GM23338 (cell line): ENCODE measurements around the gene MAN1A2. TPM values are rescaled to one million over a fixed set of nuclear protein-coding genes. Genes with fewer than 3 reads are reported as not detected.

Experiments used
- CTCF ChIP-seq, 2 experiments: fragments of 200-600 bp in 1 of 2; sonication (generic) in 1 of 2; conservative IDR thresholded peaks; 2 replicates each; pipeline versions ENCODE4 v1.5.1 to v1.6.1; 2016 to 2017; ENCODE audit warnings: antibody characterized with exemption in 2 of 2, low read depth in 2 of 2, mild to moderate bottlenecking in 2 of 2, moderate library complexity in 1 of 2
- EZH2 ChIP-seq: fragments of 200-600 bp; sonication (generic); IDR thresholded peaks from one replicate; pipeline ENCODE4 v1.8.0; 2017; ENCODE audit warnings: antibody characterized with exemption, mild to moderate bottlenecking, low read depth; ENCODE audit not compliant: unreplicated experiment
- JUNB ChIP-seq: IDR thresholded peaks from one replicate; pipeline ENCODE4 v1.6.1; 2016; ENCODE audit warnings: antibody characterized with exemption; ENCODE audit not compliant: unreplicated experiment
- REST ChIP-seq: IDR thresholded peaks from one replicate; pipeline ENCODE4 v1.6.1; 2018; ENCODE audit warnings: antibody characterized with exemption; ENCODE audit not compliant: unreplicated experiment
- STAT1 ChIP-seq: IDR thresholded peaks from one replicate; pipeline ENCODE4 v1.6.1; 2016; ENCODE audit warnings: antibody characterized with exemption; ENCODE audit not compliant: unreplicated experiment
- ZNF462 ChIP-seq: fragments of 250-450 bp; sonication (Bioruptor Pico); IDR thresholded peaks from 2 replicates; pipeline ENCODE4 v1.5.0; 2020; ENCODE audit warnings: mild to moderate bottlenecking, moderate library complexity
- polyA plus RNA-seq: library from polyadenylated mRNA; unstranded; fragments of >200 nt; fragmentation: Nextera tagmentation; extraction: Ambion mirVana; gene quantifications from 2 replicates; pipeline ENCODE4 v1.2.1, GENCODE V29; 2016
- total RNA-seq: library from RNA; depleted of rRNA; stranded (reverse); fragments of >200 nt; shearing (Covaris generic); gene quantifications from 2 replicates; pipeline ENCODE4 v1.2.3, GENCODE V29; 2014

Gene MAN1A2
- total and polyA plus RNA-seq, 2 experiments from 2014 or later = 18.6 to 22.2 TPM

- TF ChIP-seq ZNF462 (CRISPR knock-in tag) (peak; percentile 47; the same call in 1 of the 2 replicates), CTCF (conservative IDR thresholded peaks at IDR 0.05; ENCODE audit: low read depth in 2 of 2) (peak; percentile 74 to 77), JUNB (no peak), REST (no peak), EZH2 (no peak), STAT1 (no peak)
Observed at GRCh38 chr1:117534995-117535467, 167.8 kb downstream of the MAN1A2 start (continued).
